B cell (primary cell): ENCODE data around the gene UHMK1.

Experiments
- CTCF ChIP-seq: fragments of 200-600 bp; IDR thresholded peaks from one replicate; pipeline ENCODE4 v1.8.0; 2022; ENCODE audit warnings: antibody characterized with exemption, mild to moderate bottlenecking
- EZH2 ChIP-seq: IDR thresholded peaks from 2 replicates; pipeline ENCODE4 v1.6.1; 2012; ENCODE audit warnings: borderline replicate concordance, low read depth, mild to moderate bottlenecking, moderate library complexity, low read length; ENCODE audit not compliant: insufficient read depth, poor library complexity, severe bottlenecking

DNA sequence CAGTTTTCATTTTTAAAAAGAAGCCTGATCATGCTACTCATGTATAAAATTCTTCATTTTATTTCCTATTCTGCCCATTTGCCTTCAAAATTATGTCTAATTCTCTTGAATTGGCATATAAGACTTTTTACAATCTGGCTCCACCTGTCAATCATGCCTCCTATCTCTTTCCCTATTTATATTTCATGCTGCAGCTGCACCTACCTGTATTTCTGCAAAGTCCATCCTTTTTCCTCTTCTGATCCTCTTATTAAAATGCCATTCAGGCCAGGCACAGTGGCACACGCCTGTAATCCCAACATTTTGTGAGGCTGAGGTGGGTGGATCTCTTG is 33.3 kb downstream of the UHMK1 start:
- TF ChIP-seq CTCF (no peak), EZH2 (no peak)
